Breast epithelium (tissue), 4 donors: ENCODE results near the gene SLC12A7. TPM values are rescaled to one million over a fixed set of nuclear protein-coding genes. Genes with fewer than 3 reads are reported as not detected.

Experiments used
- DNase-seq, 2 donors: peaks; one replicate each; pipeline ENCODE4 v3.0.0-alpha.2; 2019; ENCODE audit warnings: low spot score in 2 of 2
- H3K27ac ChIP-seq, 2 donors: fragments of 200-600 bp; sonication (generic) in 1 of 2; one replicate each; pipeline ENCODE4 v1.5.1; 2016 to 2019; ENCODE audit warnings: mild to moderate bottlenecking in 1 of 2
- H3K27me3 ChIP-seq, 2 donors: fragments of 200-600 bp; sonication (generic) in 1 of 2; one replicate each; pipeline versions ENCODE4 v1.5.1 to v1.6.0; 2017 to 2019; ENCODE audit warnings: control low read depth in 1 of 2, mild to moderate bottlenecking in 1 of 2
- H3K36me3 ChIP-seq: fragments of 200-600 bp; one replicate; pipeline ENCODE4 v1.5.1; 2019
- H3K4me1 ChIP-seq, 2 donors: fragments of 200-600 bp; sonication (generic); one replicate each; pipeline ENCODE4 v1.5.1; 2016 to 2019; ENCODE audit warnings: control low read depth in 1 of 2
- H3K4me3 ChIP-seq, 3 donors: fragments of 200-600 bp; sonication (generic); 1 replicate in 2 of 3; 2 replicates in 1 of 3; pipeline ENCODE4 v1.5.1; 2016 to 2019; ENCODE audit warnings: mild to moderate bottlenecking in 3 of 3, moderate library complexity in 2 of 3
- H3K9me3 ChIP-seq, 2 donors: fragments of 200-600 bp; sonication (generic) in 1 of 2; one replicate each; pipeline ENCODE4 v1.5.1; 2016 to 2019; ENCODE audit warnings: control low read depth in 1 of 2
- POLR2A ChIP-seq: fragments of 450-650 bp; IDR thresholded peaks from one replicate; pipeline ENCODE4 v1.6.1; 2016; ENCODE audit warnings: antibody characterized with exemption, mild to moderate bottlenecking, moderate library complexity
- POLR2AphosphoS5 ChIP-seq, 3 donors: sonication (generic); formaldehyde crosslinking; IDR thresholded peaks; one replicate each; pipeline ENCODE4 v1.6.1; 2017; ENCODE audit warnings: antibody characterized with exemption in 3 of 3
- intact Hi-C: fragments of 100-400 bp; cut with DNase I; formaldehyde crosslinking; loops from one replicate; pipeline ENCODE4 v1.15.1; 2023; ENCODE audit warnings: low total_unique reads
- total RNA-seq, 3 donors: library from RNA; depleted of rRNA; stranded (reverse); fragments of >200 nt; gene quantifications; one replicate each; pipeline ENCODE4 v1.1.0, GENCODE V29; 2016
- TF ChIP-seq, protein P1 (sequence below), 3 donors: fragments of 450-650 bp; IDR thresholded peaks; one replicate each; pipeline ENCODE4 v1.5.1; 2016 to 2017; ENCODE audit warnings: antibody characterized with exemption in 3 of 3, mild to moderate bottlenecking in 3 of 3, moderate library complexity in 3 of 3

The SLC12A7 gene
- total RNA-seq, 3 donors from 2014 or later = 21.4 to 31.5 (median 25.0) TPM

DNA sequence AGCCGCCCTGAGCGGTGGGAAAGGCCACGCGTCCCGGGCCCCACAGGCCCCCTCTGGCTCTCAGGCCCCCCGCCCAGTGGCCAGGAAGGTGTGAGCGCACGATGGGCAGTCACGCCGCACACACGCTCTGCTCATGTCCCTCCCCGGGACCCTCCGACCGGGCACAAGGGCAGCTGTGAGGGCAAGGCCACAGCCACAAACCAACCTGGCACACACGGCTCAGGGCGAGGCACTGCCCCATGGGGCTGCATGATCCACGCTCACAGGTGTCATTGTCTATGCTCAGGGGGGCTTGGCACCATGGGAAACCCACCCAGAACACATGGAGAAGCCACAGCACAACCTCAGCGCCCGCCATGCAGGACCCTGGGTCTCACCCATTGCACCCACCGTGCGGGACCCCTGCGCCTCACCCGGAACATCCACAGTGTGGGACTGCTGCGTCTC lies 51.3 kb downstream of the SLC12A7 start:
- TF ChIP-seq, protein P1, sequence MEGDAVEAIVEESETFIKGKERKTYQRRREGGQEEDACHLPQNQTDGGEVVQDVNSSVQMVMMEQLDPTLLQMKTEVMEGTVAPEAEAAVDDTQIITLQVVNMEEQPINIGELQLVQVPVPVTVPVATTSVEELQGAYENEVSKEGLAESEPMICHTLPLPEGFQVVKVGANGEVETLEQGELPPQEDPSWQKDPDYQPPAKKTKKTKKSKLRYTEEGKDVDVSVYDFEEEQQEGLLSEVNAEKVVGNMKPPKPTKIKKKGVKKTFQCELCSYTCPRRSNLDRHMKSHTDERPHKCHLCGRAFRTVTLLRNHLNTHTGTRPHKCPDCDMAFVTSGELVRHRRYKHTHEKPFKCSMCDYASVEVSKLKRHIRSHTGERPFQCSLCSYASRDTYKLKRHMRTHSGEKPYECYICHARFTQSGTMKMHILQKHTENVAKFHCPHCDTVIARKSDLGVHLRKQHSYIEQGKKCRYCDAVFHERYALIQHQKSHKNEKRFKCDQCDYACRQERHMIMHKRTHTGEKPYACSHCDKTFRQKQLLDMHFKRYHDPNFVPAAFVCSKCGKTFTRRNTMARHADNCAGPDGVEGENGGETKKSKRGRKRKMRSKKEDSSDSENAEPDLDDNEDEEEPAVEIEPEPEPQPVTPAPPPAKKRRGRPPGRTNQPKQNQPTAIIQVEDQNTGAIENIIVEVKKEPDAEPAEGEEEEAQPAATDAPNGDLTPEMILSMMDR (IDR thresholded peaks at IDR 0.05) = no peak
- no peak for TF ChIP-seq POLR2AphosphoS5 (IDR thresholded peaks at IDR 0.05)
- TF ChIP-seq POLR2A = no peak
- no peak for DNase-seq
- Histone ChIP-seq H3K4me1 (no peaks in the 10 kb centered on the region), H3K27ac (no peak overlapping the region), H3K9me3 (no peaks in the 10 kb centered on the region), H3K4me3 (no peak overlapping the region), H3K36me3 (peaks cover 8% of the 10 kb centered on the region), H3K27me3 (no peaks in the 10 kb centered on the region)
- intact Hi-C loops = no loop called here

DNA sequence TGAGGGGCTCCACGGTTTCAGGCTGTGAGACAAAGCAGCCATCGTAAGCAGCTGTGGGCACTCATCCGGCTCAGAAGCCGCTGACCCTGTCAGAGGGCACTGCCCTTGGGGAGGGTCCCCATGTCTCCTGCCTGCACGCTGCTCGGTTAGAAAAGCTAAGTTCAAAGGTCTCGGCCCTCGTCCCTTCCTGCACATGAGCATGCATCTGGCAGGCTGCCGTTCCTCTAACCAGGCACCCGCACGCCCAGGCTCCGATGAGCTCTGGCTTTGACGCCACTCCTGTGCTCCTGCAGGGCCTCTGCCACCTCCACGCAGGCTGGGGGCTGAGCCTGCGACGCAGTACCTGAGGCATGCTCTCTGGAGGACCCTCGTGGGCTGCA lies 52.0 kb downstream of the SLC12A7 start:
- Histone ChIP-seq H3K4me3 (no peak overlapping the region), H3K27ac (no peak overlapping the region), H3K9me3 (no peaks in the 10 kb centered on the region), H3K27me3 (no peaks in the 10 kb centered on the region), H3K36me3 (peaks cover 8% of the 10 kb centered on the region), H3K4me1 (no peaks in the 10 kb centered on the region)
- TF ChIP-seq, protein P1 (IDR thresholded peaks at IDR 0.05) = no peak
- TF ChIP-seq POLR2AphosphoS5 (IDR thresholded peaks at IDR 0.05) = no peak
- TF ChIP-seq POLR2A = no peak
- no peak for DNase-seq
- intact Hi-C loops = loop anchor here (1.0 kb wide), 1 partner anchor 95 kb away; no protein-coding TSS in a partner anchor

DNA sequence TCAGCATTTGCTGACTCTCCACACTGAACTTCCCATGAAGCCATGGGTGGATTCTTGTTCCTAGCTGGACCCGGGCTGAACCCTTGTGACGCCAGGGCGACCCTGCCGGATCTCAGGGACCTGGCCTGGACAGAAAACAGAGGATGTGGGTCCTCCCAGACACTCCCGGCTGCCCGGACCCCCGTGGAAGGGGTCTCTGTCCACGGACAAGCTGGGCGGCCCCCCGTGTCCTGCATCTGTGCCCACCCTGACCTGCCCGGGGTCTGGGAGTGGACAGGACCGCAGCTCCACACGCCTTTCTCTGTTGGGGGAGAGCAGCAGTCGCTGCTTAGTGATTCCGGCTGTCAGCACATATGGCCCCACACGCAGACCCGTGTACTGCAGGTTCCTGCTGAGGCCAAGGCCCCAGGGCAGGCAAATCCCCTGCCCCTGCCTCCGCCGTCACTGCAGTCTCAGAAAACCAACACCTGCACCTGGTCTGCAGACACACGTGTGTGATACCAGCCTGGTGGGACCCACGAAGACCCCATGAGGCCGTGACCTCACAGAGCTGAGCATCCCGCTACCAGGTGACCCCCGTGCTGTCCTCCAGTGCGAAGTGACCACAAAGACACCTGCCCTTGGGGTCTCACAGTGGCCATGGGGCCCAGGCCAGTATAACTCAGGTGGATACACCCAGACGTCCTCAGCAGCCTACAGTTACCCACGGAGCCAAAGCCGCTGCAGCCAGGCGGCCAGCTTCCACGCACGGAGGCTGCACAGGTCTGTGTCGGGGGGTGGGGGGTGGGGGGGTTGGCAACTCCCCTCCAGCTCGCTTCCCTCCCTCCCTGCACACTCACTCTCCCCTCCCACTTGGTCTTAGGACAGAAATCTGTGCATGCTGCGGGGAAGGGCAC lies 52.6 kb downstream of the SLC12A7 start:
- TF ChIP-seq POLR2A (no peak), POLR2AphosphoS5 (IDR thresholded peaks at IDR 0.05) (no peak)
- TF ChIP-seq, protein P1 (IDR thresholded peaks at IDR 0.05) = no peak
- H3K36me3 ChIP-seq = peaks cover 6% of the 10 kb centered on the region
- DNase-seq = no peak
- H3K4me3 ChIP-seq = no peak overlapping the region
- H3K4me1 ChIP-seq = no peaks in the 10 kb centered on the region
- intact Hi-C loops = loop anchor here (1.0 kb wide), 1 partner anchor 96 kb away; no protein-coding TSS in a partner anchor
- H3K27ac ChIP-seq = no peak overlapping the region
- H3K27me3 ChIP-seq = no peaks in the 10 kb centered on the region
- no peaks in the 10 kb centered on the region for H3K9me3 ChIP-seq

DNA sequence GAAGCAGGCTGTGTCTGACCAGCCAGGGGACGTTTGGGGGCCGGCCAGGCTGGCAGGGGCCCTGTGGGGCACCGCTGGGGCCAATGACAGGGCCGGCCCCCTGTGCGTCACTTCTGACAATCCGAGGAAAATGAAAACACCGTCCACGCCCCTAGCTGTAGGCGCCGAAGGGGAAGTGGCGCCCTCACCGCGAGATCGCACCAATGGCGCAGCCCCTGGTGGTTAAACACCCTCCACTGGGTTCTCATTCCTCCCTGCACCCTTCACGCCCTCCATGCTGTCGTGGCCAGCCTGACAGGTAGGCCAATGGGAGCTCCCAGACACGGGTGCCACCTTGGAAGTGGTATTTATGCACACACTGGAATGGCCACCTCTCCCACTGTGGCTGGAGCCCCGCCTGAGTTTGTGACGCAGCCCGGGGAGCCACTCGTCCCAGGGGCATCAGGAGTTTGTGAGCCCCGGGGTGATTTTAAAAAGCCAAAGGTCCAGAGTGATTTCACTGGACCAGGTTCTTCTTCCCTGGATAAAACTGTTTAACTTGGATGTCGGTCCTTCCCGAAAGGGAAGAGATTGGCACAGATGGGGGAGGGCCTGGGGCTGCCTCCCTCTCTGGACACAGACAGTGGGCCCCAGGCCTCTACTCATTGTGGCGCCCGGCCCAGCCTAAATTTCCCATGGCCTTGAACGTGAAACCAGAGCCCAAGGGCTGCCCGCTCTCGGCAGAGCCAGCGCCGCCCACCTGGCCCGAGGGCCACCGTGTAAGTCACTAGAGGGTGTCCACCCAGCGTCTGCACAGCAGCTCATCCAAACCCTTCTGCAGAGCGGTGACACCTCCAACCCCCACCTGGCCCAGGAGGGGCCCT lies 53.5 kb downstream of the SLC12A7 start:
- intact Hi-C loops = no loop called here
- H3K36me3 ChIP-seq = no peaks in the 10 kb centered on the region
- no peak overlapping the region for H3K4me3 ChIP-seq
- no peak overlapping the region for H3K27ac ChIP-seq
- H3K9me3 ChIP-seq = no peaks in the 10 kb centered on the region
- no peaks in the 10 kb centered on the region for H3K27me3 ChIP-seq
- H3K4me1 ChIP-seq = no peaks in the 10 kb centered on the region
- no peak for DNase-seq
- TF ChIP-seq, protein P1 (IDR thresholded peaks at IDR 0.05) = no peak
- TF ChIP-seq POLR2A (no peak), POLR2AphosphoS5 (IDR thresholded peaks at IDR 0.05) (no peak)
